IPS-15b (cell line): ENCODE results near the gene USP22.

Experiments
- H3K27me3 ChIP-seq: one replicate; pipeline ENCODE4 v1.6.1; 2013; ENCODE audit warnings: low read length; ENCODE audit not compliant: control insufficient read depth, insufficient read depth
- H3K36me3 ChIP-seq: one replicate; pipeline ENCODE4 v1.6.1; 2013; ENCODE audit warnings: low read length; ENCODE audit not compliant: control insufficient read depth, insufficient read depth
- H3K4me1 ChIP-seq: one replicate; pipeline ENCODE4 v1.6.1; 2013; ENCODE audit warnings: mild to moderate bottlenecking, low read length; ENCODE audit not compliant: control insufficient read depth, insufficient read depth
- H3K4me3 ChIP-seq: one replicate; pipeline ENCODE4 v1.5.1; 2013; ENCODE audit warnings: low read depth, low read length
- H3K9ac ChIP-seq: one replicate; pipeline ENCODE4 v1.6.1; 2013; ENCODE audit warnings: low read depth, mild to moderate bottlenecking, low read length
- H3K9me3 ChIP-seq: one replicate; pipeline ENCODE4 v1.6.1; 2013; ENCODE audit warnings: mild to moderate bottlenecking, low read length; ENCODE audit not compliant: control insufficient read depth, insufficient read depth

Gene USP22

DNA sequence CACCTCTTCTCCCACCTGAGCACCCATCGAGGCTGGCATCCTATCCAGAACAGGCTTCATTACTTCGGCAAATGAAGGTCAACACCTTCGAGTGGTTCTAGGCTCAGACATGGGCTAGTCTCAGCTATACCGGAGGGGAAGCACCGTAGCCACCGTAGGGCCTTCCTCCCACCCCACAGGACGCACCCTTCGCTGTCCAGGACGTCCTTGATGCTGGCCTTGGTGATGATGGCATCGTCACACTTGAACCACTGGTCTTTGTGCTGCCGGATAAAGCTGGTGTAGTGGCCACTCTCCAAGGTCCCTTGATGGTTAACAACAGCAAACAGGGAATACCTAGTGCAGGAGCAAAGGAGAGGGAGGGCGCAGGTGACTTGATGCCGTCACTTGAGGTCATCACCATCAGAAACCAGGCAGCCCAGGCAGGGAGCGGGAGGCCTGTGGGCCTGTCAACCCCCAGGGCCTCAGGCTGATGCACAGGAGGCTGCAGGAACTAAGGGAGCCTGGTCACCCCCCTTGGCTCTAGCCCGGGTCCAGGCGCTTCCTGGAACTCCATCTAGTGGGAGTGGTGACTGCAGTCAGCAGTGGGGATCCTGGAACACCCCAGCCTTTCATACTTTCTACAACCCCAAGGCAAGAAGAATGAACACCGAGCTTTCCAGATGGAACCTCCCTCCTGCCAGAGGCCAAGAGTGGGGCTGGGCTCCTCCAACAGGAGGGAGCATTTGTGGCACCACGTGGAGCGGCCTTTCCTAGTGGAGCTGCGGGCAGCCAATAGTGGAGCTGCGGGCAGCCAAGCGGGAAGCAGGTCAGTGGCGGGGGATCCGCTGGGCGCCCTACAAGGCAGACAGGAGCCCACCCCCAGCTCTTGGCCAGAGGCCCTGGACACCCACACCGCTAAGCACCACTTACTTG is 38.5 kb downstream of the USP22 start:
- H3K36me3 ChIP-seq: peaks cover 83% of the 10 kb centered on the region

DNA sequence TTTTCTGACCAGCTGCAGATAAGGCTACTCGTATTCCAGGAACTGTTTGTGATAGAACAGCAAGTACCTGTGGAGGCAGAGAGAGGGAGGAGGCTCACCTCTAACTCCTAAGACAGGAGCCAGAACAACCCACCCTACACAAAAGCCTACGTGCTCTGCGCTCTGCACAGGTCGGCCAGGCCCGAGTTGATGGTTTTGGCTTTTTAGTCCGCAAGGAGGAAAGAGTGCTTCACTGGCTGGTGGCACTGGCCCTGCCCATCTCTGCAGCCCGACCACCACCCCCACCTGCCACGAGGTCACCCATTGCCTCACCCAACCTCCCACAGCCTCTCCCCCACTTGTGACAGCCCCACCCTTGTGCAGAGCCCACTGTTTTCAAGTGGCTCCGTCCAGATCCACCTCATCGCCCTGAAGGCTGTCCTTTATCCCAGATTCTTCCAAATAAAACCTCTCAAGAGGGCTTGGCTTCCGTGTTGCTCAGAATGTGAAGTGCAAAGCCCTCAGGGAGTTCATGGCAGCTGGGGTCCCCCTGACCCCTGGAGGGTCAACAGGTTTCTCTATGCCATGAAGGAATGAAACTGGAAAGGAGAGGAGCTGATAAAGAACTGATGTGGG is 39.7 kb downstream of the USP22 start:
- Histone ChIP-seq H3K9ac (no peak overlapping the region), H3K9me3 (no peaks in the 10 kb centered on the region), H3K4me3 (no peak overlapping the region), H3K4me1 (no peaks in the 10 kb centered on the region), H3K36me3 (peaks cover 78% of the 10 kb centered on the region), H3K27me3 (no peaks in the 10 kb centered on the region)

More for the DNA sequence above, 38.5 kb downstream of the USP22 start:
- no peaks in the 10 kb centered on the region for H3K9me3 ChIP-seq
- H3K4me1 ChIP-seq: no peaks in the 10 kb centered on the region
- no peak overlapping the region for H3K4me3 ChIP-seq
- no peak overlapping the region for H3K9ac ChIP-seq
- no peaks in the 10 kb centered on the region for H3K27me3 ChIP-seq

DNA sequence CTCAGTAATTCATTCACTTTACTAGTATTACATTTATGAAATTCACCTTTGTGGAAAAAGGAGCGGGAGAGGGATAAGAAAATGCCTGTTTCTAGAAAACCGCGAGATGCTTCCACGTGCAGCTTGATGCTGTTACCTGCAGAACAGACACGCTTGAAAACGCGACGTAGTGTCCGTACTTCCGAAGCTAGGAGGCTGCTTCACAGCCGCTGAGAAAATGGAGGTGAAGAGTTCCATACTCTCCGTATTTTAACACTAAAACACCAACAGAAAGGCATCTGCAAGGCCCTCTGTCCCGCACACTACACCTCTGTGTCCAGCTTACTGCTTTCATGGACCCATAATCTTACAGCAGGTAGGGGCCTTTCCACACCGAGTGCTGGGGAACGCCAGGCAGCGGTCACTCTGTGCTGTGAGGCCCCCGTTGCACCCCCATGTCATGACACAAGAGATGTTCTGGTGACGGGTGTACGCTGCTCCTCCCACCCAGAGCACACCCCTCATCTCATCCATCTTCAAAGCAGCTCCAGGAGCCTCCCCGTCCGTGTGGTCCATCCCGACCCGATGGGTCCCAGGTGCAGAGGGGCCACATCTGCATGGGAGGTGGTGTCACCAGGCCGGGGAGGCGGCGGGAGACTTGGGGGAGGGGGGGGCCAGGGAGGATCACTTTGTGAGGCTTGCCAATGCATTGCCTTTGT is 40.4 kb downstream of the USP22 start:
- Histone ChIP-seq H3K36me3 (peaks cover 73% of the 10 kb centered on the region), H3K9ac (no peak overlapping the region), H3K4me1 (no peaks in the 10 kb centered on the region), H3K9me3 (no peaks in the 10 kb centered on the region), H3K4me3 (no peak overlapping the region), H3K27me3 (no peaks in the 10 kb centered on the region)

DNA sequence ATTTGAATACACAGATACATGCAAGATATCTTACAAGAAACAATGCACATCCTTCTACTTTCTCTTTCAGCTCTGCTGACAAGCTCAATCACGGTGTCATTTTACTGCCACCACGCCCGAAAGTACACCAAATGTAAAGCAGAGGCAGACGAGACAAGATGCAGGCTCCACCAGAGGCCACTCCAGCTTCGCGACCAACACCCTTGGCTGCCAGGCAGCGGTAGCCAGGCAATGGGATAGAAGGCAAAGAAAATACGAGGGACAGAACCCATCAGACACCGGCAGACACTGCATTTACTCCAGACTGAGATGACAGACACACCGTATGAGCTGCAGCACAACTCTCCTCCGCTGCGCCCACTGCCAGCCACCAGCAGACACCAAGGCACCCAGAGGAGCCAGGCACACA is 41.0 kb downstream of the USP22 start:
- H3K9me3 ChIP-seq: no peaks in the 10 kb centered on the region
- no peak overlapping the region for H3K9ac ChIP-seq
- no peak overlapping the region for H3K4me3 ChIP-seq
- H3K27me3 ChIP-seq: no peaks in the 10 kb centered on the region
- peaks cover 68% of the 10 kb centered on the region for H3K36me3 ChIP-seq
- no peaks in the 10 kb centered on the region for H3K4me1 ChIP-seq

DNA sequence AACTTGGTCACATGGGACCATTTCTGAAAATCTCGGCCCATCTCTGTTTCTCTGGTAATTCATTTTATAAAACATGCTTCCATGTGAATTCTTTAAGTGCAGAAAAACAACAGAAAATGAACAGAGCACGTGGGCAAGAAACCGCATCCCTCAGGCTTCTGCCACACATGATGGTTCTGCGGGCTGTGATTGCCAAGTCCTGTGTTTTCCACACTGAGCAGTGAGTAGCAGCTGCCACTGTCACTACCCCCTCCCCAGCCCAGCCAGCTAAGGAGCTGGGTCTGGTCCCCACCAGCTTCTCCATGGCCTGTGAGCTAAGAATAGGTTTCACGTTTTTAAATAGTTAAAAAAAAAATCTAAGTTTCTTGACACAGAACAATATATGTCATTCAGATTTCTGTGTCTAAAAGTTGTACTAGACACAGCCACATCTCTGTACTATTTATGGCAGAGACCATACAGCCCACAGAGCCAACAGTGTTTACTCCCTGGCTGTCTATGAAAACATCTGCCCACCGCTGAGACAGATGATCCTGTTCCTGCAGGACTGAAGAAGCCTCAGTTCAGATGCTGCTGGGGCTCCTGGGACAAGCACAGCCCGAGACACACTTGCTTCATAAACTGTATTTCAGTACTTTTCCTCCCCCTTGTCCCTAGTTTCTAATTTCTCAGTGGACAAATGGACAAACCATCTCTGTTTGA is 41.5 kb downstream of the USP22 start:
- Histone ChIP-seq H3K9ac (no peak overlapping the region), H3K27me3 (no peaks in the 10 kb centered on the region), H3K4me3 (no peak overlapping the region), H3K9me3 (no peaks in the 10 kb centered on the region), H3K36me3 (peaks cover 65% of the 10 kb centered on the region), H3K4me1 (no peaks in the 10 kb centered on the region)

DNA sequence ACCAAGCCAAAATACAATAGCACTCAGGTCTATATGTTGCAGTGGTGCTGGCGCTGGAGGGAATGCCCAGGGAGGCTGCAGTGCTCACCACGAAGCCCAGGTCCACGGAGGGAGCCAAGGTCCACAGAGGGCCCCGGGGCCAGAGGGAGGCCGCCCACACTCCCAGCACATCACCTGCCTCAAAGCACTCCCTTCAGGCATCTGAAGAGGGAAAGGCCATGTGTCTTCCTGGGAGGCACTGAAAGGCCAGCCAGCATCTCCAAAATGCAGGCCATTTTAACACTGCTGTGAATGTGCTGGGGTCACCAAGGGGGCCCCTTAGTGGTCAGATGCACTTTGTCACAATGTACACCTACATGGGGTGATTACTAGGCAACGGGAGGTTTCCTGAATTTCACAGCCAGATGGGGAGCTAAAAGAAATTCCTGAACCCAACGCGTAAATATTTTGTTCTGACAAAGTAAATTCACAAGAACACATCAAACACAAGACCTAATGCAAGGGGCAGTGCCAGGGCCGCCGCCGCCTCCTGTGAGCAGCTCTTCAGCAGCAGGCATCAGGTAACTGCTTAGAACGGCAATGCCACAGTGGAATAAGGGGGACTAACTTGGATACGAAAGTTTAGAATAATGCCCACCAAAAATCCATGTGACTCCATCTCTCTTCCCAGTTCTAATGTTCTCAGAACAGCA is 42.8 kb downstream of the USP22 start:
- Histone ChIP-seq H3K27me3 (no peaks in the 10 kb centered on the region), H3K36me3 (peaks cover 52% of the 10 kb centered on the region), H3K9me3 (no peaks in the 10 kb centered on the region), H3K4me1 (no peaks in the 10 kb centered on the region), H3K9ac (no peak overlapping the region), H3K4me3 (no peak overlapping the region)

DNA sequence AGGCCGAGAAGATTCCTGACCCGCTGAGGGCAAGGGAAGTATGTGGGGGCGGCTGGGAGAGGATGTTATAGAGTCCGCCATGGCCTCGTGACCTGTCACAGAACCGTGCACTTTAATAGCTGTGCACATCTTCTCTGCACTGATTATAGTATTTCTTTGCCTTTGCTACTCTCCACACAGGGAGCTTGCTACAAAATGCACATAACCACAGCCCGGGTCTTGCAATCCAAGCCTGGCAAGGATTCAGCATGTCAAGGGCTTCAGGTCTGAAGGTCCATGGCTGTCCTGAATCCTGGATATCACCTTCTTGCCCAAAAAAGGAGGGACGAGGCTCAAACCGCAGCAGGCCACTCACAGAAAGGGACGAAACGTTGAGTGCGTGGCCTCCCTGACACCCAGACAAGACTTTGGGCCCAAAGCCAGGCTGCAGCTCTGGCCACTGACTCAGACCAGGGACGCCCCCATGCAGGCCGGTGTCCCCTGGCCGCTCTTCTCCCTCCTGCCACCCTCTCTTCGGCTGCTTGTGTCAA is 43.7 kb downstream of the USP22 start:
- peaks cover 44% of the 10 kb centered on the region for H3K36me3 ChIP-seq
- no peak overlapping the region for H3K4me3 ChIP-seq
- no peaks in the 10 kb centered on the region for H3K27me3 ChIP-seq
- no peak overlapping the region for H3K9ac ChIP-seq
- H3K4me1 ChIP-seq: no peaks in the 10 kb centered on the region
- no peaks in the 10 kb centered on the region for H3K9me3 ChIP-seq

DNA sequence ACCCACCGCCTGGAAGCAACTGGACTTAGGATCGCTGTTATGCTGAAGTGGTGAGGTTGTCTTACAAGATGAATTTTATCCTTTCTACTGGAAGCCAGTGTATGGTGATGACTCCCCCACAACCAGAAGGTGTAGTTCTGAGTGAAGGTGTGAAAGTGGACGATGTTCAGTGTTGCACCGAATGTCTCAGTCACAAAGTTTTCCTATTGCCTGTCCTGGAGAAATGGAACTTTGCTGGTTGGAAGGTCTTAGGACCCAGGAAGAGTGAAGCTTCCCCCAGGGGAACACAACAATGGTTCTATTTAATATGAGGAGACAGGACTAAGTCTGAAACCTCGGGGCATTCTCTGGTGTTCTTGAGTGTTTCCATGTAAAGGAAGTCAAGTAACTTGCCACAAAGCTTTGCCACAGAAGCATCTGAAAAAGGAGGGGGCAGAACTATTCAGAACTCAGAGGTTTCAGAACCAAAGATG is 44.2 kb downstream of the USP22 start:
- H3K4me1 ChIP-seq: no peaks in the 10 kb centered on the region
- no peaks in the 10 kb centered on the region for H3K27me3 ChIP-seq
- H3K9me3 ChIP-seq: no peaks in the 10 kb centered on the region
- H3K9ac ChIP-seq: no peak overlapping the region
- peaks cover 40% of the 10 kb centered on the region for H3K36me3 ChIP-seq
- no peak overlapping the region for H3K4me3 ChIP-seq

DNA sequence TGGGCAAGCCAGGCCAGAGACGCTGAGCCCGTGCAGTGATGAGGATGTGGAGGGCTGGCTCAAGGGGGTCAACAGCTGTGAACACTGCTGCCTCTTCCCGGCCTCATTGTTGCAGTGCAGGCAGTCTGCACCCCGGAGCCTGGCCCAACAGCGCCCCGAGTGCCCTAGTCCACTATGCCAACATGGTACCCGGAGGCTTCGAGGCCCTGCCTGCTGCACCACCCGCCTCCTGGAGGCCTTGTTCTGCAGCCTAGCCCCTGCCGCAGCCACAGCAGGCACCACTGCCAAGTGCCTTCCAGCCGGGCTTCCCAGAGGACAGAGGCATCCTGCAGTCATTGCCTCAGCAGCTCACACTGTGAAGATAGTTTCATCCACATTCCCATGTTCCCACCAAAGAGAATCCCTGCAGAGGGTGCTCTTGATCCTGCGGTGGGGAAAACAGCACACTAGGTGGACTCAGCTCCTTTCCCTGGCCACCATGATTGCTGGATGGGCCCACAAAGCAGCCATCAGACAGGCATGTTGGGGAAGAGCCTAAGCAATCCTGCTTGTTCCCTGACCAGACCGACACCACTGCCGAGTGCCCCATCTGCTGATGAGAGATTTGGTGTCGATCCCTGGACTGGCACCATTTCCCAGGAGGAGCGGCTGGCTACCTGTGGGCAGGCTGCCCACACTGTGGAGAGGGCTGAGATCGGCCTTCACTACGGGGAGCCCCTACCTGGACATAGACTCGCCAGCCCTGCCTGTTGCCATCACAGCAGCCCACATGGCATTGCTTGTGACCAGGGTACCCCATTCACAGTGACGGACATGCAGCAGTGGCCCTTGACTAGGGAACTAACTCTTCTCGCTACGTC is 44.9 kb downstream of the USP22 start:
- H3K4me1 ChIP-seq: no peaks in the 10 kb centered on the region
- H3K27me3 ChIP-seq: no peaks in the 10 kb centered on the region
- no peak overlapping the region for H3K4me3 ChIP-seq
- H3K36me3 ChIP-seq: peaks cover 34% of the 10 kb centered on the region
- no peaks in the 10 kb centered on the region for H3K9me3 ChIP-seq
- H3K9ac ChIP-seq: no peak overlapping the region
